IPS DF 4.7 (cell line): ENCODE measurements around the gene NT5DC3.

Experiments
- DNase-seq: peaks from one replicate; pipeline ENCODE4 v3.0.0-alpha.2; 2013; ENCODE audit warnings: low spot score; ENCODE audit errors: extremely low read depth

Gene NT5DC3

GRCh38 chr12:103840876-103841689 lies at the start of gene NT5DC3:
Gene NT5DC3, minus strand, starts transcription at chr12:103841234. Its CDS starts 78 bp downstream, at chr12:103841156.
- DNase-seq, result no peak

GRCh38 chr12:103887738-103888137 lies 46.7 kb upstream of the NT5DC3 start:
- DNase-seq, result no peak

GRCh38 chr12:103886195-103886797 lies 45.3 kb upstream of the NT5DC3 start:
- DNase-seq, result no peak

GRCh38 chr12:103884316-103884715 lies 43.3 kb upstream of the NT5DC3 start:
- DNase-seq, result no peak

GRCh38 chr12:103883908-103884307 lies 42.9 kb upstream of the NT5DC3 start:
- no peak for DNase-seq

GRCh38 chr12:103882861-103883596 lies 42.0 kb upstream of the NT5DC3 start:
- no peak for DNase-seq

GRCh38 chr12:103881261-103881660 lies 40.2 kb upstream of the NT5DC3 start:
- no peak for DNase-seq

- DNase-seq, result no peak
Measured at GRCh38 chr12:103880299-103881142, 39.5 kb upstream of the NT5DC3 start.

- no peak for DNase-seq
Measured at GRCh38 chr12:103879878-103880277, 38.8 kb upstream of the NT5DC3 start.

- DNase-seq, result no peak
Measured at GRCh38 chr12:103879048-103879692, 38.1 kb upstream of the NT5DC3 start.

- DNase-seq, result peak; percentile 64
Measured at GRCh38 chr12:103877934-103878510, 37.0 kb upstream of the NT5DC3 start.

- DNase-seq, result no peak
Measured at GRCh38 chr12:103877288-103877687, 36.3 kb upstream of the NT5DC3 start.

- DNase-seq, result no peak
Measured at GRCh38 chr12:103875666-103876065, 34.6 kb upstream of the NT5DC3 start.

- DNase-seq, result no peak
Measured at GRCh38 chr12:103868215-103868614, 27.2 kb upstream of the NT5DC3 start.

GRCh38 chr12:103865151-103865730 lies 24.2 kb upstream of the NT5DC3 start:
- DNase-seq, result no peak

- no peak for DNase-seq
Measured at GRCh38 chr12:103864710-103865109, 23.7 kb upstream of the NT5DC3 start.

GRCh38 chr12:103858953-103859601 lies 18.0 kb upstream of the NT5DC3 start:
- DNase-seq, result no peak

- DNase-seq, result no peak
Measured at GRCh38 chr12:103858335-103858734, 17.3 kb upstream of the NT5DC3 start.

GRCh38 chr12:103857164-103857563 lies 16.1 kb upstream of the NT5DC3 start:
- no peak for DNase-seq
